GM18520 (cell line): ENCODE measurements around the gene ENC1.

Experiments used
- ATAC-seq: cut with Tn5 transposase; IDR thresholded peaks from one replicate; pipeline ENCODE4 v1.9.1; 2021; ENCODE audit not compliant: unreplicated experiment

The ENC1 gene

DNA sequence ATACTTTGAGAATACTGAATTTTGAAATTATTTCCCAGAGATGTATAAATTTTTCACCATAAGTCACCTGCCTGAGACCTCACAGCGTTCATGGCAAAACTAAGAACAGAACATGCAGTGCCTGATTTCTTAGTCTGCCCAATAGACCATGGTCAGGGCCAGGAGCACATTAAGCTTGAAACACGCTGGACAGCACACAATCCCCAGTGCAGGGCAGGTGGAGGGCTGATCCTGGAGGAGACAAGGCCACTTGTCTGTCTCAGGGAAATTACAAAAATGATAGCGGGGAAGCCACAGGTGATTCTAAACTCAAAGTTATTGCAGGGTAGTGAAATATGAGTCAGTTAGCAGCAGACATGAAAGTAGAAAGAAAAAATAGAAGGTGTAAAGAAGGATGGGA lies 18.6 kb upstream of the ENC1 start:
- no peak for ATAC-seq

DNA sequence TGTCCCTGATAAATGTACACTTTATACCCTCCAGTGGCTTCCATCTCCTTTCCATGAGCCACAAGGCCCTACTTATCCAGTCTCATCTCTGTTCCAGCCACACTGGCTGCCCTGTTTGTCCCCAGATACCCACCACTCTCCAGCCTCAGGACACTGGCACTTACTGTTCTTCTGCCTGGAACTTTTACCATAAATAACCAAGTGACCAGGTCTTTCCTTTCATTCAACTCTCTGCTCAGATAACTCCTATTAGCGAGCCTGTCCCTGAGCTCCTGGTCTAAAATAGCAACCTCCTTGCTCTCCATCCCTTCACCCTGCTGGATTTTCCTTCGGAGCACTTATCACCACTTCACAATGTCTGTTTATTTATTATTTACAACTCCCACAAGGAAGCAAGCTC lies 16.6 kb upstream of the ENC1 start:
- no peak for ATAC-seq

- no peak for ATAC-seq
Observed at GRCh38 chr5:74655716-74656115, 15.2 kb upstream of the ENC1 start.

- ATAC-seq, result no peak
Observed at GRCh38 chr5:74655206-74655605, 14.7 kb upstream of the ENC1 start.

DNA sequence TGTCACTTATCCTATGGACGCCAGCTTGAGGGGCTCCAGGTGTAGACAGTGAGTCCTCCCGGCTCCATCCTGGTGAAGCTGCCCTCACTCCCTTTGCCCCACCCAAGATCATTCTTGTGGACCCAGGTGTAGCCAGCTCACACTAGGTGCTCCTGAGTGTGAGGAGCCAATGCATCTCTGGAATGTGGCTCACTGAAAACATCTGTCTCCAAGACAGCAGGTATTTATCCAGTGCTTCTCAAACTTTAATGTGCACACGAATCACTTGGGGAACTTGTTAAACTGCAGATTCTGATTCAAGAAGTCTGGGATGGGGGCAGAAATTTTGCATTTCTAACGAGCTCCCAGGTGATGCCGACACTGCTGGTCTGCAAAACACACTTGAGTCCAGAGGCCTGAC lies 13.5 kb upstream of the ENC1 start:
- no peak for ATAC-seq

- no peak for ATAC-seq
Observed at GRCh38 chr5:74652576-74652975, 12.0 kb upstream of the ENC1 start.

DNA sequence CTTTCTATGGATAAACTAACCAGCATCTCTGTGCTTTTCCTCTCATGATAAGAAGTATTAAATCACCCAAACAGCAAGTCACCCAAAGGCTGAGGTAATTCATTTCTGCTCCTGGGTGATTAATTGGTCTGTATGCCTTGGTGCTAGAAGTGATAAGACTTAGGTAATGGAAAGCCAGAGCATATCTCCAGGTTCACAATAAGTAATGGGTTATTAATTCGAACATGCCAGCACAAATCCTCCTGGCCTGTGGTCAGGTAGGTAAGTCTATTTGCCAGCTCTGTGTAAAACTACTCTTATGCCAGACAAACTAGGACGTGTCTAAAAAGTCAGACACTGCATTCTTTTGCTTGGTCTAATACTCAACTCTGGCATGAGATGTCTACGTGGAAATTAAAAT lies 11.2 kb upstream of the ENC1 start:
- no peak for ATAC-seq

DNA sequence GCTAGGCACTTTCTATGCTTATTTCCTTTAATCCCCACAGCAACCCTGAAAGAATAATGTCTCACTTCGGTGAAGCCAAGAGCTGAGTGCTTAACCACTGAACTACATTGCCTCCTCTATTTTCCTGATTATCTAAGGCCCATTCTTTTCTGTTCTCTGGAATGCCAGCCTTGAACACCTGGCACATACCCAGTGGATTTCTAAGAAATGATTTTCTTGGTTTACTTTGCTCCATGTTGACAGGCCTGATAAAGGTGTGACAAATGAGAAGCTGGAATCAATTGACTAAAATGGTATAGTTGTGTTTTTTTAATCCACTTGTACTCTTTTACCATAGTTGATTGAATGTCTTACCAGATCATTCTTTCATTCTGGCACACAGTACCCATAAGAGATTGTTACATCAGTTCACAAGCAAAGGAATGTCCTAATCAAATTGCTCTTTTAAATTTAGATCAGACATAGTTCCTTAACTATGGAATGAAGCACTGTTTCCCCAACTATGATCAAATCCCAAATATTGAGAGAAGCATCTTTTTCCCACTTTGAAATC lies 9.0 kb upstream of the ENC1 start:
- no peak for ATAC-seq

- ATAC-seq, result no peak
Observed at GRCh38 chr5:74648835-74649293, 8.3 kb upstream of the ENC1 start.

GRCh38 chr5:74647096-74647495 lies 6.6 kb upstream of the ENC1 start:
- no peak for ATAC-seq

- no peak for ATAC-seq
Observed at GRCh38 chr5:74643111-74643562, 2.6 kb upstream of the ENC1 start.

DNA sequence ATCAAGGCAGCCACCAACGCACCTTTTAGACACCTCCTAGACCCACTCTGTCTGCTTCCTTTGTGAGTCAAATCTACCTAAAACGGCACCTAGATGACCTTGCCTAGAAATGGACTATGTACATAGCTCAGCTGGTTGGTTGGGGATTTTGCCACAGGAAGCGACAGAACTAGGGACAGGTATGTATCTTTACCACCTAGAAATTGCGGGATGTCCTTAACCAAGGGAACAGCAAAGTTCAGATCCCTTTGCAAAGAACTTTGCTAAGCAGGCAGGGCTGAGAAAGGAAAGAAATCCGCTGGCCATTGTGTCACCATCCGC lies 2.0 kb upstream of the ENC1 start:
- no peak for ATAC-seq

DNA sequence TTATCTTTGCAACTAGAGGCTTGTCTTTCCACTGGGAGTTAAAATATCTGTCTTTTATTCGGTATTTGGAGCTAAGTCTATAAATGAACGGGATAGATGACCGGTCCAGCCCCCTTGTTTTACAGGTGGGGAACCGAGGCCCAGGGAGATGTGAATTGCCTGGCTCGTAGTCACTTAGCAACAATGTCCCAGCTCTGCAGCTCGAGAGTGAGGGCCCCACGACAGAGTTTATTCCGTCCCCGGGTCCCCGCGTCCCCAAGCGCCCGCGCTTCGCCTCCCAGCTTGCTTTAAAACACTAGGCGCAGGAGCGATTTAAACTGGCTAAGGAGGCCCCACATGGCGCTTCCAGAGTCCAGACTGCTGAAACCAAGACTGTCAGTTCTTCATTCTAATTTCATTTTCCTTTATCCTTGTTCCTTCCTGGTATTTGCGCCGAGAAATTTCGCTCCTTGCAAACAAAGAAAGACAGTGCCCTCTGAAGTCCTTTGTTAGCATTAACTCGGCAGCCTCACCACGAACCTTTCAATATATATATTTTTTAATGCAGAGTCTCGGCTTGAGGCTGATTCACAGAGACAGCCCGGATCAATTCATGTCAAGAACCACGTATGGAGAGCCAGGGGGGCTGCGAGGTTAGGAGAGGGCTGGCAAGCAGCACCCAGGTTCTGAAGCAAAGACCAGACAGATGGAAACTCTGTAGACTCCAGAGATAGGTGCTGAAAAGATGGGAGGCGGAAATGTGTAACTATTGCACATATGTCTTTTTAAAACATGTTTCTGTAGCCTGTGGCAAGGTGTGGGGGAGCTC lies 1.4 kb upstream of the ENC1 start:
- no peak for ATAC-seq

- no peak for ATAC-seq
Observed at GRCh38 chr5:74640954-74641734, 616 bp upstream of the ENC1 start.

- no peak for ATAC-seq
Observed at GRCh38 chr5:74639807-74640449, 600 bp downstream of the ENC1 start.

- ATAC-seq, result peak; percentile 35
Observed at GRCh38 chr5:74638970-74639806, 1.3 kb downstream of the ENC1 start.

DNA sequence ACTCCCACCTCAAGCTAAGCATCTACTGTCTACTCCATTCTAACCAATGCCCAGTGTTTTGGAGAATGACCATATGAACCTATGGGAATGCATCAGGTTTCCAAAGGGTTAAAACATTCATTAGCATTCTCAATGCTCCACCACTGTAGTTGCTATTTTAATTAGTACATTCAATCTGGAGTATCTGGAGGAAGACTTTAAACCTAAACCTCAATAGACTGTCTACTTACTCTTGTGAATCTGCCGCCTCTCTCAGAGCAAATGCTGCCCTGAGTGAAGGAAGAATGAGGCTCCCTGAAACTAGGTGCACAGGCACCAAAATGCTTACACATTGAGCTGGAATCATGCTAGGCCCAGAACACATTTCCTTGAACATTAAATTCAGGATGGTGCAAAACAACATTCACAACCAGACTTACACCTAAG lies 2.0 kb downstream of the ENC1 start:
- no peak for ATAC-seq

- no peak for ATAC-seq
Observed at GRCh38 chr5:74636552-74636951, 4.0 kb downstream of the ENC1 start.

DNA sequence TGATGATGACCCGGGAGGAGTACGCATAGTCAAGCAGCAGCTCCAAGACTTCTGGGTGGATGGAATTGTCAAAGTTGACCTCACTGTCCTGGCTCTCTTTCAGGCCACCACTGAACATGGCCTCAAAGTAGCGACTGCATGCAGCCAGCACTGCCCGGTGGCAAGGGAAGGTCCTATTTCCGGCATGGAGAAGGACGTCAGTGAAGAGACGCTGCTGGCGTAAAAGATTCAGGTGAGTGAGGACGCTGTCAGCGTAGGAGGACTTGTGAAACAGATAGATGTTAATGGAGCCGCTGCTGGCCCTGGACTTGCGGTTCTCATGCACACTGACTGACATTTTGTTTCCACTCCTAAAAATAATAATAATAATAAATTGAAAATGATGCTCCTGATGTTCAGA lies 4.4 kb downstream of the ENC1 start:
- ATAC-seq, result no peak

GRCh38 chr5:74634611-74635286 lies 5.8 kb downstream of the ENC1 start:
- no peak for ATAC-seq
